Astrocyte of the cerebellum (primary cell): ENCODE measurements around the gene NFYC.

Source experiments
- DNase-seq: peaks from one replicate; pipeline ENCODE4 v3.0.0-alpha.2; 2011; ENCODE audit warnings: low read depth
- H3K4me3 ChIP-seq: 2 replicates; pipeline ENCODE4 v1.5.1; 2011; ENCODE audit warnings: mild to moderate bottlenecking, low read depth, low read length, moderate library complexity
- CTCF ChIP-seq: IDR thresholded peaks from 2 replicates; pipeline ENCODE4 v1.5.1; 2012; ENCODE audit warnings: low read length, low read depth, moderate library complexity, mild to moderate bottlenecking; ENCODE audit errors: missing control alignments
- in situ Hi-C: cut with HindIII; loops from 2 replicates; pipeline ENCODE4 v1.10.0; 2017; ENCODE audit warnings: low sequenced_read_pairs

NFYC gene

DNA sequence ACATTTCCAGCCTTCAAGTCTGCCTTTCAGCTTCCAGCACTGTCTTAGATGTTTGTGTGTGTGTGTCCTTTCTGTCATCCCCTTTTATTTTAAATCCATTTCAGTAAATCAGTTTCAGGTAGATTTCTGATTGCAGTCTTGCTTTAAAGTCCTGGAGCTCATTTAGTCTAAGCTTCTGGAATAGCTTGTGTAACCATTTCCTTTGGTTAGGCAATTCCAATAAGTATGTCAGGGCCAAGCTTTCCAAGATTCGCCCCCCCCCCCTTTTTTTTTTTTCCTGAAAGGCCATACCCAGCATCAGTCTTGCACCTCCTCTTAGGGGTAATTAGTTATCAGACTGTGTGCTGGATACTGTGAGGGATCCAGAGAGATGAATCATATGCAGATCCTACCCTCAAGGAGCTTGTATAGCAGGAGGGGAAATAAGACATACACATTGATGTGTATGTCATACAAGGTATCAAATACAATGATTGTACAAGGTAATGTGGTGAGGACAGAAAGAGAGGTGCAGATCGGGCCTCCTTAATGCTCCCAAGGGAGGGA lies 41.3 kb downstream of the NFYC start:
- TF ChIP-seq CTCF, result no peak
- no peak for DNase-seq
- no peak overlapping the region for H3K4me3 ChIP-seq
- in situ Hi-C loops, result no loop called here

DNA sequence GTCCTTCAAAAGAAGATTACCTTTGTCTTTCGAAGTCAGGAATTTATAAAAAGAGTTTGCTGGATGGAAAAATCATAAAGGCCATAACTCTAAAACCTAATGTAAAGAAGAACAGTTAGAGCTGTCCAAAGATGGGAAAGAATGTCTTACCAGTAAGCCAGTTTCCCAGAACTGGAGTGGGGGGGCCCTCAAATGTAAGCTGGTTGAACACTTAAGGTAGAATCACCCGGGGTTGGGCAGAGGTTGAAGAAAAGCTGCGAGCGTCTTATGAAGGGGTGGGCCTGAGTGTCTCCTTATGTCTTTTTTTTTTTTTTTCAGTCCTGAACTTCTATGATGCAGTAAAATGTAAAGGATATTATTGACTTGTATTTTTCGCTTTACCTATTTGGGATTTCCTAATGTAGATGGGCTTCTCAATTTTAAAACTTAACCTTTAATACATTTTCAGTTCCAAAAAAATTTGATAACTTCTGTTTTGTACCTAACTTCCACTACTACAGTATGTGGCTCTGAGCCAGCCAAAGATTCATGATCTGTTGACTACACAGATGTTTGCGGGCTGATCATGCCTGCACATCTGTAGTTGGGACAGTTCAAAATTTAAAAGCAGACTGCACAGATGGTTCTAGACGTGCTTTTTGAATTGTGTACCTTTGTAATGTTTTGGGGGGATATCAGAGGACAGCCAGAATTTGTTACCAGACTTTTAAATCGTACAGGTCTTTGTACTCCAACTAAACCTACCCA lies 43.6 kb downstream of the NFYC start:
- in situ Hi-C loops, result no loop called here
- no peak for DNase-seq
- no peak for TF ChIP-seq CTCF
- no peak overlapping the region for H3K4me3 ChIP-seq

DNA sequence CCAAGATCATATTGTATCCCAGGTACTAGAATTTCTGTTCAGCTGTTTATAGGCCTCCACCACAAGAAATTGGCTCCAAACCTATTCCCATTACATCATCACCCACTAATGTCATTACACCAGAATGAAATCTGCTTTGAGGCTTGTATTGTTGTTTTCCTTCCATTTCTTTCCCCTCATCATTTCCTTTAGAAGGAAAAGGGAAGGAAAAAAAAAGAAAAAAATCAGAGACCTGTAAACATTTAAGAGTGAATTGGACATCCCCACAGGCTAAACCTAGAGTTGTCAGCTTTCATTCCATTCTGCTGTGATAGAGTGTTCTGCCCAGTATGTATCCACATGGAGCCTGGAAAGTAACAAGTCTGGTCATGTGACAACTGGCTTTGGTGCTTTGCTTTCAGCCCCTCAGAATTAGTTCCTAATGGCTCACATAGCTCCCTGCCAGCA lies 44.6 kb downstream of the NFYC start:
- peak; percentile 80 for DNase-seq
- no peak for TF ChIP-seq CTCF
- in situ Hi-C loops, result no loop called here

GRCh38 chr1:40738831-40739230 lies 47.3 kb downstream of the NFYC start:
- no peak for DNase-seq
- TF ChIP-seq CTCF, result no peak
- in situ Hi-C loops, result no loop called here
- H3K4me3 ChIP-seq, result no peak overlapping the region

More for the DNA sequence above, 44.6 kb downstream of the NFYC start:
- no peak overlapping the region for H3K4me3 ChIP-seq

GRCh38 chr1:40739455-40740008 lies 48.0 kb downstream of the NFYC start:
- no peak for TF ChIP-seq CTCF
- no peak overlapping the region for H3K4me3 ChIP-seq
- in situ Hi-C loops, result no loop called here
- DNase-seq, result no peak

DNA sequence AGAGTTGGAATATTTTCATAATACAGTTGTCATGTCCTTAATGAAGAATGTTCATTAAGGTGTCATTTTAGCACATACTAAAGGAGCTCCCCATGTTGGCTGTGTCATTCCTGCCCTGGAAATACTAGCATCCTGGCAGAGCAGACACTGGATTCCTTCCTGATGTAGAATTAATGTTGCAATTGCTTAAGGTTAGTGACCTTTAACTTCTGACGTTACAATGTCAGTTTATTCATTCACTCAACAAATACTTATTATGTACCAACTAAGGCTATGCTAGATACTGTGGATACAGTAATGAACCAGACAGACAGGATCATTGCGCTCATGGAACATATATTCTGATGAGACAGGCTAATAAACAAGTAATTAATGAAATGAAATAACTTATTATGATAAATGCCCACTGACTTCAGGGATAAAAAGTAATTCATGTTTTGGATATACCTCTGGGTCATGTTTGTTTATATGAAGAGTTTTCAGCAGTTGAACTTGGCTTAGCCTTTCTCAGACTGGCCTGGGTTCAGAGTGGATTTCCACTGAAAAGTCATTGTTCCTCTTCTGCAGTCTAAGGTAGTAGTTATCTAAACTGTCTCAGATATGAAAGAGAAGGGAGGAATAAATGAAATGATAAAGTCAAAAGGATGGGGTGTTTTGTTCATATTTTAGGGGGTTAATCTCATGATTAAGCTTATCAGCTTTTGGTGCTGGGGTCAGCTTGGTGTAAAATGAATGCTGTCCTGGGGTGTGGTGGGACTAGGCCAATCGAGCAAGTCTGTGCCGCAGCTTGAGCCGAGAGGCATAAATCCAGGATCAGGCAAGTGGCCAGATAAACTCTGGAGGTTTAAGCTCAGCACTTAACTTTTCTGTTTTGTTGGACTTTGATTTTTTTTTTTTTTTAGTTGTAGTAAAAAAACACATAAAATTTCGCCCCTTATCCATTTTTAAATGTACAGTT lies 48.8 kb downstream of the NFYC start:
- DNase-seq, result no peak
- no peak for TF ChIP-seq CTCF
- in situ Hi-C loops, result no loop called here

More for the DNA sequence above, 48.8 kb downstream of the NFYC start:
- no peak overlapping the region for H3K4me3 ChIP-seq
